ENCODE measurements around the gene PKIG. TPM values are rescaled to one million over a fixed set of nuclear protein-coding genes. Genes with fewer than 3 reads are reported as not detected.
"Not testable (repeated sequence)": the region's sequence is repeated elsewhere in the genome, so short reads cannot be mapped to it uniquely, and the experiment has no call there.

Gene PKIG
- total RNA-seq, 2 experiments from 2014 or later, result 1.1 to 1.6 TPM

DNA sequence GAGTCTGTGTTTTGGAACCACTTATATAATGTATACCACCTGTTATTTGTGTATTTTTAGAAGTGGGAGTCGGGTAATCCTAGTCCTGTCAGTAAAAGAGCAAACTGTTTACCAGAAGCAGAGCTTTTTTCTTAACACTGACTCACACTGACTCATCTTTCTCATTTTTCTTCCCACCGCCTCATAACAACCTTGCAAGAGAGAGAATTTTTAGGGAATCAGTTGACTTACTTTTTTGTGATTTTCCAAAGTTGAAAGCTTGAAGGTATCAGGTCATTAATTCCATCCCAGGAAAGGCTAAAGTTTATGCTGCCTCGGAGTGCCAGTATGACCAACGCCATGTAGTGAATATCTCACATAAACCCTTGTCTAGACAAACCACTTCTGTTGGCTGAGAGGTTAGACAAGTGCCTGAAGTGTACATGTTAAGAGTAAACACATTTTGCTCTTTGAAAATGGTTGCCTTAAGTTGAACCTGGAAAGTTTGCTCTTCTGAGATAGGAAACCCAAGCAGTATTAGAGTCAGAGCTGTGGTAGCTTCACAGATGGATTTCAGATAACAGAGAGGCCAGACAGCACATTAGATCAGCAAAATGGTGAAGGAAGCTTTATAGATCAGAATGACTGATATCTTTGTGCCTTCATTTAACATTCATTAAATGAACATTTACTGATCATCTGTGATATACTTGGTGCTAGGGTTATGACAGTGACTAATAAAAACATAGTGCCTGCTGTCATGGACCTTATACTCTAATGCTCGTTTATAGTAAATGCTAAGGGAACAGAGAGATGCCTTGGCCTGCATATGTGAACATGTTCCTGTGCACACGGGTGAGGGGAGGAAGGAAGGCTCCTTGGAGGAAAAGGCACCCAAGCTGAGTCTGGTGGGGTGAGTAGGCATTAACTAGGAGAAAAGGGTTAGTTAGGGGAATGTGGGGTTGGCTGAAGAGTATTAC is 29.1 kb upstream of the PKIG start:
- Mint-ChIP-seq H3K4me1 (peaks cover 13% of the 10 kb centered on the region), H3K36me3 (no peaks in the 10 kb centered on the region), H3K27ac (no peak overlapping the region), H3K27me3 (peaks cover 5% of the 10 kb centered on the region), H3K9me3 (ENCODE audit: low read depth) (no peaks in the 10 kb centered on the region), H3K4me3 (no peak overlapping the region)
- DNase-seq (no peak), ATAC-seq (no peak)
- CTCF ChIA-PET, result interaction anchor here (1.0 to 1.4 kb wide), 3 partner anchors 10 to 56 kb away, joined by 3 to 4 read pairs (median 3); no protein-coding TSS in a partner anchor

DNA sequence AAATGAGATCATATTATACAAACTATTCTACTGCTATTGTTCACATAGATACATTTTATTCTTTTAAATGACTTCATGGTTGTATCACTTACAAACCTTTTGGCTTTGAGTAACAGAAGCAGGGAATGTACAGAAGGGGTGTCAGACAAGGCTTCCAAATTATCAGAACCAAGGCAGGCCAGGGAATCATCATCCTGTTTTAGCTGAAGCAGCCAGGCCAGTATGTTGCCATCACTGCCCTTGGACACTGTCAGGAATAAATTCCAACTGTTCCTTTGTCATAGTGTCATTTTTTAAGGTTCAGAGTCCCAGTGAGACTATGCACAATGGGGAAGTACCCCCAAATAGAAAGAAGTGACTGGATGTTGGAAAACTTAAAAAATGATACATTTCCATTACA is 23.1 kb upstream of the PKIG start:
- CTCF ChIA-PET, result interaction anchor here (1.4 kb wide), 1 partner anchor 9 kb away, joined by 4 read pairs; no protein-coding TSS in a partner anchor
- ATAC-seq, result no peak
- no peak overlapping the region for H3K27ac Mint-ChIP-seq
- peaks cover 23% of the 10 kb centered on the region for H3K27me3 Mint-ChIP-seq
- no peaks in the 10 kb centered on the region for H3K9me3 Mint-ChIP-seq (ENCODE audit: low read depth)
- no peaks in the 10 kb centered on the region for H3K36me3 Mint-ChIP-seq
- H3K4me3 Mint-ChIP-seq, result no peak overlapping the region
- no peak for DNase-seq
- H3K4me1 Mint-ChIP-seq, result no peaks in the 10 kb centered on the region

DNA sequence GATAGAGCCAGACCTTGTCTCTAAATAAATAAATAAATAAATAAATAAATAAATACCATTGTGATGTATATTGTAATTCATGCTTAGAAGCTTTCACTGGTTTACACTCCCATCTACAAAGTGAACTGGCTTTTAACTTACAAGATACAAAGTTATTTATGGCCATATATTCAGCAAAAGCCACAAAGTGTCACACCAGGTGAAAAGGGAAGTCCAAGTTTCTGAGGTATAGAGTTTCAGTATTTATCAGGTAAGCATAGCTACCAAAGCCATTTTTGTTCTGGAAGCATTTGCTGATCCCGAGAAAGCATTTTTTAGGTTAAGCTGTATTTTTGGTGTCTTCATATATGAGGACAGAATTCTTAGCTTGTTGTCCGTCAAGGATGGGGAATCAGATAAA is 22.1 kb upstream of the PKIG start:
- ATAC-seq (no peak), DNase-seq (no peak)
- Mint-ChIP-seq H3K27me3 (peaks cover 25% of the 10 kb centered on the region), H3K36me3 (no peaks in the 10 kb centered on the region), H3K27ac (no peak overlapping the region), H3K4me3 (no peak overlapping the region), H3K4me1 (no peaks in the 10 kb centered on the region), H3K9me3 (ENCODE audit: low read depth) (no peaks in the 10 kb centered on the region)
- CTCF ChIA-PET, result interaction anchor here (1.1 to 1.2 kb wide), 2 partner anchors 23 to 122 kb away, joined by 3 to 4 read pairs; partner anchors contain the start of gene PKIG

DNA sequence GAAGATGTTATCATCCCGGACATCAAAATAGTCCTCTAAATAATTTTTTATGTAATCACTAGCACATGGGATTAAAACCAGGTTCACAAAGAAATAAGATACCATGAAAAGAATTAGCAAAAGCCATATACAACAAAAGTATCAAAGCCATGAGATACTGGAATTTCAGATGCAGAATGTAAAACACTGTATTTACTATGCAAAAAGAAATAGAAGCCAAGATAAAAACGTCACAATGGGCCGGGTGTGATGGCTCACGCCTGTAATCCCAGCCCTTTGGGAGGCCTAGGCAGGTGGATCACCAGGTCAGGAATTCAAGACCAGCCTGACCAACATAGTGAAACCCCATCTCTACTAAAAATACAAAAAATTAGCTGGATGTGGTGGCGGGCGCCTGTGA is 21.6 kb upstream of the PKIG start:
- DNase-seq; H3K4me1 Mint-ChIP-seq; ATAC-seq; H3K9me3 Mint-ChIP-seq (ENCODE audit: low read depth); H3K27ac Mint-ChIP-seq; H3K36me3 Mint-ChIP-seq; H3K4me3 Mint-ChIP-seq: not testable (repeated sequence)
- H3K27me3 Mint-ChIP-seq, result peaks cover 25% of the 10 kb centered on the region
- CTCF ChIA-PET, result interaction anchor here (1.1 to 1.2 kb wide), 2 partner anchors 22 to 121 kb away, joined by 3 to 4 read pairs; partner anchors contain the start of gene PKIG

DNA sequence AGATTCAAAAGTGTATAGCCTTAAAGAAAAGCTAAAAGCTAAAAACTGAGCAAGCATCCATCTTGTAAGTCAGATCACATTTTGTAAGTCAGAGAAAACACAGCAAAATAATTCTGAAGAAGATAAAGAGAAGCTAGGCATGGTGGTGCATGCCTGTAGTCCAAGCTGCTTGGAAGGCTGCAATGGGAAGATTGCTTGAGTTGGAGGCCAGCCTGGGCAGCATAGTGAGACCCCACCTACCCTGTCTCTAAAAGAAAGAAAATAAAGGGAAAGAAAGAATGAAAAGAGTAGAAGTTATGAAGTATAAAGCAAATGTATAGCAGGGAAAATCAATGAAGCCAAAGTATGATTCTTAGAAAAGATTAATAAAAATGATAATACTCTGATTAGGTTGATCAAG is 20.5 kb upstream of the PKIG start:
- no peaks in the 10 kb centered on the region for H3K36me3 Mint-ChIP-seq
- H3K4me1 Mint-ChIP-seq, result peaks cover 2% of the 10 kb centered on the region
- no peak for DNase-seq
- no peaks in the 10 kb centered on the region for H3K9me3 Mint-ChIP-seq (ENCODE audit: low read depth)
- no peak overlapping the region for H3K27ac Mint-ChIP-seq
- CTCF ChIA-PET, result no interaction called here
- H3K27me3 Mint-ChIP-seq, result peaks cover 25% of the 10 kb centered on the region
- no peak for ATAC-seq
- no peak overlapping the region for H3K4me3 Mint-ChIP-seq

DNA sequence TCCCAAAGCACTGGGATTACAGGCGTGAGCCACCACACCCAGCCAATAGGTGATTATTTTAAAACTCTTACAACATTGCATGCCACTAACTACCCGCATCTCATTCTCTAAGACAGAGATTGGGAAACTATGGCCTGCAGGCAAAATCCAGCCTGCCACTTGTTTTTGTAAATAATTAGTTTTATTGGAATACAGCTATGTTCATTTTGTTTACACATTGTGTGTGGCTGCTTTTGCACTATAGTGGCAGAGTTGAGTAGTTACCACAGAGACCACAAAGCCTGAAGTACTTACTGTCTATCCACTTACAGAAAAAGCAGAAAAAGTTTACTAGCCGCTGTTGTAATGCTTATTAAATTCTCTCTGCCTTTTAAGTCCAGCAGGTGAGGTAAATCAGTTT is 16.4 kb upstream of the PKIG start:
- no peak for DNase-seq
- H3K4me3 Mint-ChIP-seq, result no peak overlapping the region
- peaks cover 11% of the 10 kb centered on the region for H3K27me3 Mint-ChIP-seq
- peaks cover 3% of the 10 kb centered on the region for H3K4me1 Mint-ChIP-seq
- CTCF ChIA-PET, result interaction anchor here (1.0 kb wide), 1 partner anchor 21 kb away, joined by 3 read pairs; no protein-coding TSS in a partner anchor
- H3K27ac Mint-ChIP-seq, result no peak overlapping the region
- no peak for ATAC-seq
- H3K36me3 Mint-ChIP-seq, result no peaks in the 10 kb centered on the region
- no peaks in the 10 kb centered on the region for H3K9me3 Mint-ChIP-seq (ENCODE audit: low read depth)

DNA sequence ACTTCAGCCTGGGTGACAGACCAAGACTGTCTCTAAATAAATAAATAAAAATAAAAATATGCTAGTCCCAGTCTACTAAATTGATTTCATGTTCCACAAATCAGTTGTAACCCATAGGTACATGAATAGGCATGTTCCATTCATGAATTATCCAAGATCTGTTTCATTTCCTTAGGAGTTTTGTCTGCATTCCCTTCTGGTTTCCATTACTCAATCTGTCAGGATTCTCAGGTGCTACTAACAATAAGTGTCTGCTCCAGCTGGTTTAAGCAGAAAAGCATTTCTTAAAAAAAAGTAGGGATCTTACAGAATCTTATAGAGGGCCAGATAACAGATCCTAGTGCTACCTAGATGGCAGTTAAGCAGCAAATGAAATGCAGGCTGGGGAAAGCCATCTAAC is 15.6 kb upstream of the PKIG start:
- DNase-seq (no peak), ATAC-seq (no peak)
- Mint-ChIP-seq H3K27ac (no peak overlapping the region), H3K36me3 (no peaks in the 10 kb centered on the region), H3K4me3 (no peak overlapping the region), H3K4me1 (peaks cover 7% of the 10 kb centered on the region), H3K27me3 (peaks cover 11% of the 10 kb centered on the region), H3K9me3 (ENCODE audit: low read depth) (no peaks in the 10 kb centered on the region)
- CTCF ChIA-PET, result no interaction called here

DNA sequence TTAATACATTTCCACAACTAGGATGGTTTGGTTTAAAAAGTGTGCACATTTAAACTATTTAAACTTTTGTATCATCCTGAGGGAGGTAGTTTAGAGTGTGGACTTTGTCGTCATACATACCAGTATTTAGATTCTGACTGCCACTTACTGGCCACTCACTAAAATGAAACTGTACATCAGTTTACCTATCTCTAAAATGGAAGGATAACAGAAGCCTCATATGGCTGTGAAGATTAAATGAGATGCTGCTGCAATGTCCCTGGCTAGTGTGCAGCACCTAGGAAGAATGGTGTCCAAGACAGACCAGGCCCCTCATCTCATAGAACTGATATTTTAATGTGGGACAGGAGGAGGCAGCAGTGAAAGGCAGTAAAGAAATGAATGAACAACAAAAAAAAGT is 12.0 kb upstream of the PKIG start:
- no peak for DNase-seq
- H3K36me3 Mint-ChIP-seq, result no peaks in the 10 kb centered on the region
- CTCF ChIA-PET, result no interaction called here
- H3K27me3 Mint-ChIP-seq, result no peaks in the 10 kb centered on the region
- H3K4me1 Mint-ChIP-seq, result peaks cover 7% of the 10 kb centered on the region
- no peak for ATAC-seq
- H3K9me3 Mint-ChIP-seq (ENCODE audit: low read depth), result no peaks in the 10 kb centered on the region
- H3K27ac Mint-ChIP-seq, result no peak overlapping the region
- no peak overlapping the region for H3K4me3 Mint-ChIP-seq

DNA sequence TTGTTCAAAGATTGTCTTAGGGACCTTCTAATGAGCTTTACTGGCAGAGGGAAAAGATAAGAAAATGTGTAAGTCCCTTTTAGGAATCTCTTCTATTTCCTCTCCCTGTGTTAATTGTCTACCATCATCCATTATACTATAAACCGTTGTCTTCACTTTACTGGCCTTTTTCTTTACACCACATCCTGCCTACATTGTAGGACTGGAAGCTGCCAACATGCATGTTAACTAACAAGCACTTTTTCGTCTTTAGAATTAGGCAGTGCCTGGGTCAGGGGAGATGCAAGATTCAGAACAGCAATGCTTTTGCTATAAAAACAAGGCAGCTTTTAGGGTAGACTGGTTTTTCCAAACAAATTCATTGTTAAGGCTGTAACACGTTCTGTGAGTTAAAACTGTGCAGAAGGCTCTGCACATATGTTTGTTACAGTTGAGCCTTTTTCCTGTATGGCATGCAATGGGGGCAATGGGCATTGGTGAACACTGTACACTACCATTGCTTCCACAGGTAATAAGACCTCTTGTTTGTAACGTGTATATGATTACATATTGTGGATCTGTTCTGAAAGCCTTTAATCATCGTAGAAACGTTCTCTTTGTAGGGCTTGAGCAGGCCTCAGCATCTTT is 10.9 kb upstream of the PKIG start:
- ATAC-seq, result peak; percentile 42
- no peaks in the 10 kb centered on the region for H3K36me3 Mint-ChIP-seq
- CTCF ChIA-PET, result no interaction called here
- DNase-seq, result no peak
- no peak overlapping the region for H3K4me3 Mint-ChIP-seq
- no peak overlapping the region for H3K27ac Mint-ChIP-seq
- H3K9me3 Mint-ChIP-seq (ENCODE audit: low read depth), result no peaks in the 10 kb centered on the region
- H3K4me1 Mint-ChIP-seq, result peaks cover 13% of the 10 kb centered on the region
- H3K27me3 Mint-ChIP-seq, result no peaks in the 10 kb centered on the region

DNA sequence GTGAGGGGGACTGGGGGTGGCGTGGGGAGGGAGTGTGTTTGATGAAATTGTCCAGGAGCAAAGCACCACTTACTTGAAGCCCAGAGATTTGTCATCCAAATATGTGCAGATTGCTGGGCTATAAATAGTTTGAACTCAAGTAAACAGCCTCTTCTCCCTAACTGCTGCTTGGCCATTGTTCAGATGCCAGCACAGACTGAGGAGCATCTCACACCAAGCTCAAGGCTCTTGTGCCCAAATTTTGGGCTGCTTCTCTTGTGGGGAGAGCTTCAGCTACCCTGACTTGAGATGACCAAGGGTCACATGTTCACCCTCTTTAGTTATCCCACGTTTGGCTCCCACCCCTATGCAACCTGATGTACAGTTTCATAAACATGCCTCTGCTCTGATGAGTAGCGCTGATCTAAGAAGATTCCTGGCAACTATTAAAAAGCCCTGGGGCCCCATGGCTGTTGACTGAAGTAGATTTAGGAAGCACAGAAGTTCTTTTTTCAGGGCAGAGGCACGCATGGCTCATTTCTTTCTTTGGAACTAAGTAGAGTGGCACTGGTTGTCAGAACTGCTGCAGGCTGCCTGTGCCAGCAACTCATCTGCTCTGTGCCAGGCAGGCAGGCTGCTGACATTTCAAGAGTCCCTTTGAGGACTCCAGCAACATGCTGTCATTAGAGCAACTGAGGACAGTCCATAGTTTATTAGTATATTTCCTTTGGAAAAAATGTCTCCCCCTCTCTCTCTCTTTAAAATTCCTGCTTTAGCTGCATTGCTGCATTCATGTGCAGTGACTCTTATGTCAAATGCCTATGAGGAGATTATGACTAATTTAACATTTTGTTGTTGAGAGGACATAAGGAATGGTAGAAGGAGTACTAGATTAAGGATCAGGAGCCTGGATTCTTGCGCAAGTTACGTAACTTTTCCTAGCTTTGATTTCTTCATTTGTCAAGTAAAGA is 9.6 kb upstream of the PKIG start:
- H3K36me3 Mint-ChIP-seq, result no peaks in the 10 kb centered on the region
- no peak overlapping the region for H3K4me3 Mint-ChIP-seq
- no peak overlapping the region for H3K27ac Mint-ChIP-seq
- CTCF ChIA-PET, result no interaction called here
- no peaks in the 10 kb centered on the region for H3K9me3 Mint-ChIP-seq (ENCODE audit: low read depth)
- peaks cover 20% of the 10 kb centered on the region for H3K4me1 Mint-ChIP-seq
- DNase-seq (no peak), ATAC-seq (no peak)
- H3K27me3 Mint-ChIP-seq, result no peaks in the 10 kb centered on the region

DNA sequence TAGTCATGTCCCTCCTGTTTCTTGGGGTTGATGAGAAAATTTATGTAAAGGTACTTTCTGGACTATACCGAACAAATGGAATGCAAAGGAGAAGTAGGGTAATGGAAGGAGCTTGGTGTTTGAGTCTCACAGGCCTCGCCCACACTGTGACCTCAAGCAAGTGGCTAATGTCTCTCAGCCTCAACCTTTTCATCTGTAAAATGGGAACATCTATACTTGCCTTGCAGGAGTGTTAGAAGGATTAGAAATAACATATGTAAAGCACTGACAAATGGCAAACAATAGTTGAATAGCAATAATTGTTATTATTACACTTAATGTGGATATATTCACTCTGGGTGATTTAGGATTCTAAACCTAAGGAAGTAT is 8.9 kb upstream of the PKIG start:
- peaks cover 1% of the 10 kb centered on the region for H3K27me3 Mint-ChIP-seq
- H3K36me3 Mint-ChIP-seq, result no peaks in the 10 kb centered on the region
- DNase-seq (no peak), ATAC-seq (no peak)
- CTCF ChIA-PET, result no interaction called here
- H3K27ac Mint-ChIP-seq, result no peak overlapping the region
- H3K4me3 Mint-ChIP-seq, result no peak overlapping the region
- H3K9me3 Mint-ChIP-seq (ENCODE audit: low read depth), result no peaks in the 10 kb centered on the region
- peaks cover 21% of the 10 kb centered on the region for H3K4me1 Mint-ChIP-seq

DNA sequence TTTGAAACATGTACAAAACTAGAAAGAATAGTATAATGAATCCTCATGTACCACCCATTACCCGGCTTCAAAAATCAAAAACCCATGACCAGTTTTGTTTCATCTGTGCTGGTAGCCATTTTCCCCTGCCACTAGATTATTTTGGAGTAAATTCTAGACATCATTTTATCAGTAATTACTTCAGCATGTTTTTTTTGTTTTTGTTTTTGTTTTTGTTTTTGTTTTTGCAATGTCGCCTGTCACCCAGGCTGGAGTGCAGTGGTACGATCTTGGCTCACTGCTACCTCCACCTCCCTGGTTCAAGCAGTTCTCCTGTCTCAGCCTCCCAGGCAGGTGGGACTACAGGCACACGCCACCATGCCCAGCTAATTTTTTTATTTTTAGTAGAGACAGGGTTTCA is 8.0 kb upstream of the PKIG start:
- Mint-ChIP-seq H3K36me3 (no peaks in the 10 kb centered on the region), H3K4me3 (no peak overlapping the region), H3K27ac (no peak overlapping the region), H3K9me3 (ENCODE audit: low read depth) (no peaks in the 10 kb centered on the region), H3K4me1 (peaks cover 21% of the 10 kb centered on the region), H3K27me3 (peaks cover 2% of the 10 kb centered on the region)
- ATAC-seq (no peak), DNase-seq (no peak)
- CTCF ChIA-PET, result no interaction called here

DNA sequence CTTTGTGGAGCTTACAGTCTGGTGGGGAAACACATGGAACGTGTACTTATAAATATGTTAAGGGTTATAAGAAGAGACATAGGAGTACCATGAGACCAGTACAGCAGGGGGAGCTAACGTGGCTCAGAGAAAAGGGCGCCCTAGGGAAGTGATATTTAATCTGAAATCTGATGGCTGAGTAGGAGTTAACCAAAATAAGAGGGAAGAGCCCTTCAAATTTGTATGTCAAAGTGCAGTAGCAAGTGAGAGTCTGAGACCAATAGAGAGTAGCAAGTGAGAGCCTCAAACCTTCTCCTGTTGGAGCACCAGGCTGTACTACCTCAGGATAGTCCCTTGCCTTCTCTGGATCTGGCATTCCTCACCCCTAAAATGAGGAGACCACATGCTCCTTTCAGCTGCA is 6.1 kb upstream of the PKIG start:
- CTCF ChIA-PET, result interaction anchor here (2.5 kb wide), 1 partner anchor 107 kb away, joined by 8 read pairs; no protein-coding TSS in a partner anchor
- no peak for DNase-seq
- H3K36me3 Mint-ChIP-seq, result no peaks in the 10 kb centered on the region
- no peak for ATAC-seq
- H3K9me3 Mint-ChIP-seq (ENCODE audit: low read depth), result no peaks in the 10 kb centered on the region
- H3K4me1 Mint-ChIP-seq, result peaks cover 27% of the 10 kb centered on the region
- no peak overlapping the region for H3K4me3 Mint-ChIP-seq
- no peak overlapping the region for H3K27ac Mint-ChIP-seq
- H3K27me3 Mint-ChIP-seq, result peaks cover 2% of the 10 kb centered on the region

Data from activated CD8-positive, alpha-beta memory T cell treated with anti-CD3 and anti-CD28 coated beads, Interleukin-2, amount 10 ng/mL, durations not matched to agents 7 days and 5 days (primary cell).